CD4-positive, alpha-beta T cell treated with Interferon alpha-2 for 1 hour (primary cell): ENCODE results near the gene DPH7.
"Not testable (repeated sequence)": the region's sequence is repeated elsewhere in the genome, so short reads cannot be mapped to it uniquely, and the experiment has no call there.

Experiments
- DNase-seq, 2 donors: peaks; one replicate each; pipeline ENCODE4 v3.0.0-alpha.2; 2020 to 2022

Gene DPH7

GRCh38 chr9:137545123-137545522, 33.6 kb downstream of the DPH7 start:
- no peak for DNase-seq

DNA sequence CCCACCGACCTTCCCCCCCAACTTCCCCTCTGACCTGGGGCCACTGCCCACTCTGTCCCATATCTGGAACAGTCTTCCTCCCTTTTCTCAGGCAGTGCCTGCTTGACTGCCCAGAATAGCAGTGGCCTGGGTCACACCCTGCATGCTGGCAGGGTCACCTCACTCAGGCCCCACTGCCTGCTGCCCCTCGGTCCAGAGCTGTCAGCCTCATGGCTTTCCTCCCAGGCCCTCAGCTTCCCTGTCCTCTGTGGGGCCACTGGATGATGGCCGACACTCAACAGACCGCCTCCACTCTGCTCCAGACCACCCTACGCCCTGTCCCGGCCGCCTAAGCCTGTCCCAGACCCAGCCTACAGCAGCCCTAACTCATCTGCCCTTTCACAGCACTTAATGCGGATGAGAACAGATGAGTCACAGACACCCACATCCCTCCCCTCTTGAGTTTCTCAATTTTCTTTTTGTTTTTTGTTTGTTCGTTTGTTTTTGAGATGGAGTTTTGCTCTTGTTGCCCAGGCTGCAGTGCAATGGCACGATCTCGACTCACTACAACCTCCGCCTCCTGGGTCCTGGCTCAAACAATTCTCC, 34.5 kb downstream of the DPH7 start:
- DNase-seq: no peak

DNA sequence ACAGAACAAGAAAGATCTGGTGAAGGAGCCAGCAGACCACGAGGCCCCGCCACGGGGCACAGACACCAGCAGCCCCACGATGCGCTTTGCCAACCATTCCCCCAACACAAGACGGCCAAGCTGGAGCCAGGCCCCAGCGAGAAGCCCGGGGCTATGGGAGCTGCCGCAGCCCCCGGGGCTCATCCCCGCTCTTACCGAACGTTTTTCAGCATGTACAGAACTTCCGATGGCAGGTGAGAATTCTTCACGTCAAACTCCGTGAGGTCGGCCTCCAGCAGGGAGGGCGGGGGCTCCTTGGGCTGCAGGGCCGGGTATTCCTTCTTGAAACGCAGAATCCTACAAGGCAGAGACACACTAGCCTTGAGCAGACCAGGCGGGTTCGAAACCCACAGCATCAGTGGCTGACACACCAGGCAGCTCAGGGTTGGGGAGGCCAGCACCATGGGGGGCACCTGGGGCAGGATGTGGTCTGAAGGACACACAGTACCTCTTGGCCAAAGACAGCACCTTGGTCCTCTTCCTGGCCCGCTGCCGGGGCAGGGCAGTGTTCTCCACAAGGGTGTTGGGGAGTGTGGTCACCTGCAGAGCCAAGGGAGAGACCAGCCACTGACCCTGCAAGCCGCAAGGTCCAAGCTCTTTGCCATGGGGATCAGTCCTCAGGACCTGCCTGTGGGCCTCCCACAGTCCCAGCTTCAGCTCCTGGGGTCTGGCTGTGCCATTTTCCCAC, 35.3 kb downstream of the DPH7 start:
- DNase-seq: no peak

DNA sequence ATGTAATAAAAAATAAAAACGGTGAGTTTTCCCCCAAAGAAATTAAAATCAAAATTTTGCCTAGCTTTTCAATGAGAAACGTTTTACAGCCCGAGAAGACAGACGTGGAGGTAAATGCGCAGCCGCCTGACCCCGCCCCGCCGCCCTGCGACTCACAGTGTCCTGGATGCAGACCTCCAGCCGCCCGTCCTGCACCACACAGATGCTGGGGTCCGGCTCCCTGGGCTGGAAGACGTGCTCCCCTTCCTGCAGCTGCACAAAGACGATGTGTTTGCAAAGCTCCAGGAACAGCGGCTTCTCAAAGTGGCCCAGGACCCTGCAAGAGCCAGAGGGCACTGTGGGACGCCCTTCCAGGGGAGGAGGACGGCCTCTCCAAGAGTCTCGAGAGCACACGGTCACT, 36.2 kb downstream of the DPH7 start:
- no peak for DNase-seq

- DNase-seq: no peak
Observed at GRCh38 chr9:137540536-137540935, 38.2 kb downstream of the DPH7 start.

DNA sequence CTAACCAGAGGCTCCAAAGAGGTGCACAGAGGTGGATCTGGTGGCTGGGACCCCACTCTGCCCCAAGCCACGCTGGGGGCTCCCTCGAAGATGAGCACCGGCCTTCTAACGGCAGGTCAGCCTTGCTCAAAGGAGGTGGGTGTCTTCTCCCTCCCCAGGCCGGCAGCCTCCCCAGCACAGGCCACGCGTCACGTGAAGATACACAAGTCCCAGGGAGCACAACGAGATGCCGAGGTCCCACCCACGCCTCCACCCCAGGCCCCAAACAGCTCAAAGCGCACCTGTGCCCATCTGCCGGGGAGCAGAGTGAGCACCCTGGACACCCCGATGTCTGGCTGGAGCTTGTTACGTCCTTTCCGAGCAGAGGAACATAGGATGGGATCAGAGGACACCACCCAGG, 40.7 kb downstream of the DPH7 start:
- DNase-seq: no peak

DNA sequence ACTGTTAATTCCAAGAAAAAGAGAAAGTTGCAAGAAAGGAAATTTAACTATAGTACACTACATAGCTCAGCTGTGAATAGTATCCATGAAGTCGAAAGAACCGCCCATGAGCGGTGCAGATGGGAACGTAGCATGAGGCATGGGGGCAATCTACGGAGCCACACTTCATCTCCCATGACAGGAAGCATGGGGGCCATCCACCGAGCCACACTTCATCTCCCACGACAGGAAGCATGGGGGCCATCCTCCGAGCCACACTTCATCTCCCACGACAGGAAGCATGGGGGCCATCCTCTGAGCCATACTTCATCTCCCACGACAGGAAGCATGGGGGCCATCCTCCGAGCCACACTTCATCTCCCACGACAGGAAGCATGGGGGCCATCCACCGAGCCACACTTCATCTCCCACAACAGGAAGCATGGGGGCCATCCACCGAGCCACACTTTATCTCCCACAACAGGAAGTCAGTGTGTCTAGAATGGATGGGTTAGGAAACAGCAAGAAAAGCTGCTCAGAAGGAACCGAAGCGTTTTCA, 42.1 kb downstream of the DPH7 start:
- DNase-seq: peak in 1 of 2 donors; percentile 20

GRCh38 chr9:137535120-137535428, 43.7 kb downstream of the DPH7 start:
- no peak for DNase-seq

- DNase-seq: peak in 1 of 2 donors; percentile 52
Observed at GRCh38 chr9:137534256-137535119, 44.2 kb downstream of the DPH7 start.

DNA sequence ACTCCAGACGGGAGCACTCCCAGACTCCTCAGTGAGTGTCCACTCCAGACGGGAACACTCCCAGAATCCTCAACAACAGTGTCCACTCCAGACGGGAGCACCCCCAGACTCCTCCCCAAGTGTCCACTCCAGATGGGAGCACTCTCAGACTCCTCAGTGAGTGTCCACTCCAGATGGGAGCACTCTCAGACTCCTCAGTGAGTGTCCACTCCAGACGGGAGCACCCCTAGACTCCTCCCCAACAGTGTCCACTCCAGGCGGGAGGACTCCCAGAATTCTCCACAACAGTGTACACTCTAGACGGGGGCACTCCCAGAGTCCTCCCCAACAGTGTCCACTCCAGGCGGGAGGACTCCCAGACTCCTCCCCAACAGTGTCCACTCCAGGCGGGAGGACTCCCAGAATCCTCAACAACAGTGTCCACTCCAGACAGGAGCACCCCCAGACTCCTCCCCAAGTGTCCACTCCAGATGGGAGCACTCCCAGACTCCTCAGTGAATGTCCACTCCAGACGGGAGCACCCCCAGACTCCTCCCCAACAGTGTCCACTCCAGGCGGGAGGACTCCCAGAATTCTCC, 45.7 kb downstream of the DPH7 start:
- DNase-seq: not testable (repeated sequence)

DNA sequence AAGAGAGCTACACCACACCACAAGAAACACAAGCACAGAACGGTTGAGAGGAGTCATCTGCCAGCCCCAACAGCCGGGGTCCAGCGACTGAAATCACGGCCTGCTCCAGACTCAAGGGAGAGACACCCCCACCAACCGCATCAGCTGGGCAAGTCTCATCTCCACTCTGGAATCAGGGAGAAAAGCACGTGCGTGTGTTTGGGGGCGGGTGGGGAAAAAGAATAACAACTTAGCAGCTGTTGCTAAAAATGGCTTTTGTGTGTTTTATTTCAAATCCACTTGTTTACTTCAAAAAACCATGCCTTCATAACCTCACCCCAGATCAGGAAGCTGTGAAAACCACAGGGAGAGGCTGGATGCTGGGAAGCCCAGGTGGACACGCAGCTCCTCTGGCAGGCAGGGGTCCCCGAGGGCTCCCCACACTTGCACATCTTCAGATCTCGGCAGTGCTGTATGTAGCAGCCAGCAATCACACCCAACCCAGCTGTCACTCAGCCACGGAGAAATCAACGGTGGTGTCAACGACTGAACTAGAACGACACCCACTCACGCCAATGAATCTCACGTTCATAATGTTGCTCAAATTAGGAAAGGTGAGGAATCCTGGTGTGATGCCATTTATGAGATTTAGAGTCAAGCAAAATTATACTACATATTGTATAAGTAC, 47.5 kb downstream of the DPH7 start:
- DNase-seq: no peak

DNA sequence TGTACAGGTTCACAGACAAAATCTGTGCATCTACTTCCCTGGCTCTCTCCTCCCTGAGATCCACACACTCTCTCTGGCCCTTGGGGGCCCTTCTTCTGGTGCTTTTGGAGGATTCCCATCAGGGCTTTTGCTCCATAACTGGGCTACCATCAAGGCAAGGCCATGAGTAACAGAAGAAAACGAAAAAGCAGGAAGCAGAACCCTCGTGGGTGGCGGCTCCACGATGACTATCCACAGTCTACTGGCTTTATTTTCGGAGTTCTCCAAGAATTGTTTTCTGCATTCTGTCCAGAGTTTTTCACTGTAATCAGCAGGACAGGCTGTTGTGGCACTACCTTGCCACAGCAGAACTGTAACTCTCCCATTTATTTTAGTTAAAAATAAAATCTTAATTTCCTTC, 48.4 kb downstream of the DPH7 start:
- no peak for DNase-seq

DNA sequence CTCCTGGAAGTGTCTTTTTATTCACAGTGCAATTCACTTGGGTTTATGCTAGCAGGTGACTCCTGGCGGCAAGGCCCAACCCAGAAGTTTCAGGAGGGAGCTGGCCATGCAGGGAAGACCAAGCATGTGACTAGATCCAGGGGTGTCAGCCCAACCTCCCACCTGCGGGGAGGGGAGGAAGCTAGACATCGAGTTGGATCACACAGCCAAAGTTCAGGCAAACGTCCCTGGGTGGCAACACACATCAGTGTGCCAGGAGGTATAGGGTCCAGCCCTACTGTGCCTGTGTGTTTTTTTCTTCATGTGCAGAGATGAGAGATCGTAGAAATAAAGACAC, 53.8 kb downstream of the DPH7 start:
- no peak for DNase-seq

- DNase-seq: no peak
Observed at GRCh38 chr9:137524161-137524980, 54.4 kb downstream of the DPH7 start.

GRCh38 chr9:137522746-137523455, 55.8 kb downstream of the DPH7 start:
- DNase-seq: no peak

- no peak for DNase-seq
Observed at GRCh38 chr9:137521405-137521985, 57.2 kb downstream of the DPH7 start.

DNA sequence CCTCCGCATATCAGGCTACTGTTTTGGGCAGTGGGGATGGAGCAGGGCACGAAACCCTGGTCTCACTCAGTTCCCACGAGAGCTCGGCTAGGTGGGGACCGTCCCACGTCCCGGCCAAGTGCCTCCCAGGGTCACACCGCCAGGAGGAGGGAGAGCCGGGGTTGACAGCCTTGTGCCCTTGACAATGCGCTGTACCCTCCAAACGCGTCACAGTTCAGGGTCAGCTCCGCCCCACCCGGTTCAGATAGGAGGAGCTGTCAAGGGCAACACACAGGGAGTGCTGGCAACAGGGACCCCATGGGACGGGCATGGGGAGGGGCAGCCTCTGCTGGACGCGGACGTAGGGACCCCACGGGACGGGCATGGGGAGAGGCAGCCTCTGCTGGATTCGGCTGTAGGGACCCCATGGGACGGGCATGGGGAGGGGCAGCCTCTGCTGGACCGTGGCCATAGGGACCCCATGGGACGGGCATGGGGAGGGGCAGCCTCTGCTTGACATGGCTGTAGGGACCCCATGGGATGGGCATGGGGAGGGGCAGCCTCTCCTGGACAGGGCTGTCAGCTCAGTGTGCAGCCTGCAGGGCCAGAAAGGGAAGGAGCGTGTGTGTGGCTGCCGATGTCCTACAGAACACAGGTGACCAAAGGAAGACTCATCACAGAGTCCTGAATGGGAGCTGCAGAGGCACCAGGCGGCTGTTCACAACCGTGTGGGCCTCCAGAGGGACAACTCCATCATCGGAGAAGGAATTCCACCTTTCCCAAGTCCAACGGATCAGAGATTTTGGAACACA, 57.9 kb downstream of the DPH7 start:
- no peak for DNase-seq

GRCh38 chr9:137519553-137519952, 59.2 kb downstream of the DPH7 start:
- DNase-seq: no peak

- DNase-seq: not testable (repeated sequence)
Observed at GRCh38 chr9:137518661-137519459, 59.9 kb downstream of the DPH7 start.
